Stimulated activated CD4-positive, alpha-beta T cell treated with anti-CD3 and anti-CD28 coated beads, Interleukin-4, amount 100 ng/mL, for 1 hour (primary cell): ENCODE data around the gene NHSL1.

Experiments used
- DNase-seq: peaks from one replicate; pipeline ENCODE4 v3.0.0-alpha.2; 2020

The NHSL1 gene

GRCh38 chr6:138521790-138522189, 22.5 kb upstream of the NHSL1 start:
- no peak for DNase-seq

- DNase-seq, result no peak
Observed at GRCh38 chr6:138520463-138520862, 21.2 kb upstream of the NHSL1 start.

DNA sequence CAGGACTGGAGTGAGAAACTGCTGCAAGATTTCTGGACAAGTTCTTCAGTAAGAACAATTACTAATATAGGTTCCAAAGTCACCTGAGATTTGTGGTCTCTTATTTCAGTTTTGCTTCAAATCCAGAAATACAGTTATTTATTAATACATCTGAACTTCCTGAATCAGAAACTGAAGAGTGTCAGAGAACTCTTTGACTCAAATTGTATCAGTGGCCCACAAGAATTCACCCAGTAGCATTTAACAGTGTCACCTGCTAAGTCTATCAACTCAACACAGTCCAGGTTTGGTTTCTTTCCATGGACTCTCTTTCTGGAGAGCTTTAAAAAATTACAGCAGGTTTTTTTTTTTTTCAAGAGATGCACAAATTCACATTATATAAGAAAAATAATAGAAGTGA, 18.8 kb upstream of the NHSL1 start:
- DNase-seq, result no peak

DNA sequence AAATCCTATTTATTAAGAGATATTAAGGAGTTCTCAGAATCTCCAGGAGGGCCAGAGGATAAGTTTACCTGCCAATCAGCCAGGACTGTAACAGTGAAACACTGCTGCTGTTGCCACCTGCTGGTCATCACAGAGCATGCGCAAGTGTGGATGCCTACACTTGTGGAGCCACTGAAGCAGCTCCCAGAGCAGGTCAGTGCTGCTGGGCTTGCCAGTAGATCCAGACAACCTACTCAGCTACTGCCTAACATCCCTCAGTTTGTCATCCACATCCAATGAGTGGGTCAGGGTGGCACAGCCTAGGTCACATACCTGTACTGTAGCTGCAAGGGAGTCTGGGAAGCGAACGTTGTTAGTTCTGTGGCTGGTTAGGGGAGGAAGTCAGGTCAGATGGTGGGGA, 18.3 kb upstream of the NHSL1 start:
- peak; percentile 53 for DNase-seq

DNA sequence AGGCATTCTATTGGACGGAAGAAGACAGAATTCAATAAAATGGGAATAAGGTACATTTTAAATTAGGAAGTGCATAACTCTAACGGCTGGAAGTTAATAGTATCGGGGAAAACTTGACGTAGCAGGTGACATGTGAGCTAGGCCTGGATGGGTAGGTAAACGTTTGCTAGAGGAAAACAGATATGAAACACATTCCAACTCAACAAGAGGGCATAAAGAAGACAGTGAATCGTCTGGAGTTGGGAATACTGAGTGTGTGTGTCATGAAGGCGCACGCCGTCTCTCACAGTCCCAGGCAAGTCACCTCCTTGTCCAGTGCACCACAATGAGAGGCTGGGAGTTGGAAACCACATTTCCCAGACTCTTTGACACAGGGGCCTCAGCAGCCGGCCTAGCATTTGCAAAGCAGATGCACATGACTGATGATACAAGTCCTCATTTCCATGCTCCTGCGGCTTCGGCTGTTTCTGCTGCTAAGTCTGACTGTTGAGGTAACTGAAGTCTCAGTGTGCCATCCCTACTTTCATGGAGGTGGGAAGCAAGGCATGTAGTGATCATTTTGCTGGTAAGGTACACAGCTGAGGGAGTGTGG, 16.5 kb upstream of the NHSL1 start:
- no peak for DNase-seq

- DNase-seq, result no peak
Observed at GRCh38 chr6:138514860-138515540, 15.7 kb upstream of the NHSL1 start.

- no peak for DNase-seq
Observed at GRCh38 chr6:138512609-138513008, 13.3 kb upstream of the NHSL1 start.

DNA sequence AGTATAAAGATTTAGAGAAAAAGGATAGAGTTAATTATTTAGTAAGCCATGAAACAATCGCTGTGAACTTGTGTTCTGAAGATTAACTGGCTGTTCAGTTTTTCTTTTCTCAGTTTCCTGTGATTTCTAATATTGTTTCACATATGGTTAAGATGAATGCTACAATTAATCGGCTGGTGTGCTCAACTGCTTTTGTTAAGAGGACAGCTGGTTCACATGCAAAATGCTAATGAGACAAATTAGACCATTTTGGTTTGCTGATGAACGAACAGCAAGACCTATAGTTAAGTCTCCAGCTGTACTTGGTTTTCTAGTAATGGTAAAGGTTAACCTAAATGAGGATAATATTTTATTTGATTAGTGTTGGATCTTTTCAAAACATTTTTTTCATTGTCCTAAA, 10.8 kb upstream of the NHSL1 start:
- DNase-seq, result no peak

- peak; percentile 20 for DNase-seq
Observed at GRCh38 chr6:138509371-138509770, 10.1 kb upstream of the NHSL1 start.

- DNase-seq, result no peak
Observed at GRCh38 chr6:138508676-138508988, 9.3 kb upstream of the NHSL1 start.

DNA sequence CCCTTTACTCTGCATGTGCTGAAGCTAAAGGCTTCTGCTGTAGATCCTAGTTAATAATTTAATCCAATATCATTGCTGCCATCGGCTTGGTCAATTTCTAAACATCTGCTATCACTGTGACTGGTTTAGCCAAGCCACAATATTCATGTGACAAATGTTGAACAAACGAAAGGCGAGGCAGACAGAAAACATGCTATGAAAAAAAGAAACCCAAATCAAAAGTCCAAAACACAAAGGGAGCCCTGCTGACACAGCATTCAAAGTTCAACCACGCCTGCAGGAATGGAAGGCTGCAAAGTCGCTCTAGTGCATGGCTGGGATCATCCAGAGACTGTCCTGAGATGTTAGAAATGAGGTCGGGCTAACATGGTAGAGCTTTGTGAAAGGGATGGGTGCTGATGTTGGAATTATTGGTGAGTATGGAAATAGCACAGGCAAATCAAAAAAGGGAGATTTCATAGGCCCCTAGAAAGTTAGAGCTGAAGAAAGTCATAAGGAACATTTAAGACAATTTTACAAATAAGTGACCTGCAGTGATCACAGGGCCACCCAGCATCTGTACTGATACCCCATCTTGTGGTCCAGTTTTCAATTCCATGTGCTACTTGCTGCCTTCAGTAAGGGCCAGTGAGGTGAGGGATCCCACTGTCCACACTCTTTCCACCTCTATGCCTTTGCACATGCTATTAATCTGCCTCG, 8.8 kb upstream of the NHSL1 start:
- DNase-seq, result no peak

DNA sequence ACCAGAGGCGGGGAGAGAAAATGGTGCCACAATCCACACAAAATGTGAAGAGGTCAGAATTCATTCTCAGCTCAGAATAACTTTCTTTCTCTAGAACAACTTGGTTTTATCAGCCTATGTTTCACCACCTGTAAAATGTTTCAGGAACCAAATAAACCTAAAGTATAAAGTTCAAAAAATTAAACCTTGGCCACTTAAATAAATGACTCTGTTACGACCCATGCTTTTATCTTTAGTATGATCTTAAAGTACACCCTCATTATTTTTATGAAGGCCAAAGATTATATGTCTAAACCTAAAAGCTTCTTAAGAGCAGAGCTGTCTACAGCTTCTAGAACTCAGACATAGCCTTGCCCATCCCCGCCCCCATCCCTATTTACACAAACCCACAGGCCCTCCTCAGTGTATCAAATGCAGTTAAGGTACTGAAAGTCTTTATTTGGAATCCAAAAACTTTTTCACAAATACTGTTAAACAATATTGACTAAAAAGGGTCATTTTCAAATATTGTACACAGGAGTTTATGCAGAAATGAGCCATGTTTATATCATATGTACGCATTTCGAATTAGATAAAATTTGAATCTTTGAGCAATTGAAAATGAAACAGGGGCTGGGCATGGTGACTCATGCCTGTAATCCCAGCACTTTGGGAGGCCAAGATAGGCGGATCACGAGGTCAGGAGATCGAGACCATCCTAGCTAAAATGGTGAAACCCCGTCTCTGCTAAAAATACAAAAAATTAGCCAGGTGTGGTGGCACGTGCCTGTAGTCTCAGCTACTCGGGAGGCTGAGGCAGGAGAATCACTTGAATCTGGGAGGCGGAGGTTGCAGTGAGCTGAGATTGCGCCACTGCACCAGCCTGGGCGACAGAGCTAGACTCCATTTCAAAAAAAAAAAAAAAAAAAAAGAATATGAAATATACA, 5.7 kb upstream of the NHSL1 start:
- no peak for DNase-seq

DNA sequence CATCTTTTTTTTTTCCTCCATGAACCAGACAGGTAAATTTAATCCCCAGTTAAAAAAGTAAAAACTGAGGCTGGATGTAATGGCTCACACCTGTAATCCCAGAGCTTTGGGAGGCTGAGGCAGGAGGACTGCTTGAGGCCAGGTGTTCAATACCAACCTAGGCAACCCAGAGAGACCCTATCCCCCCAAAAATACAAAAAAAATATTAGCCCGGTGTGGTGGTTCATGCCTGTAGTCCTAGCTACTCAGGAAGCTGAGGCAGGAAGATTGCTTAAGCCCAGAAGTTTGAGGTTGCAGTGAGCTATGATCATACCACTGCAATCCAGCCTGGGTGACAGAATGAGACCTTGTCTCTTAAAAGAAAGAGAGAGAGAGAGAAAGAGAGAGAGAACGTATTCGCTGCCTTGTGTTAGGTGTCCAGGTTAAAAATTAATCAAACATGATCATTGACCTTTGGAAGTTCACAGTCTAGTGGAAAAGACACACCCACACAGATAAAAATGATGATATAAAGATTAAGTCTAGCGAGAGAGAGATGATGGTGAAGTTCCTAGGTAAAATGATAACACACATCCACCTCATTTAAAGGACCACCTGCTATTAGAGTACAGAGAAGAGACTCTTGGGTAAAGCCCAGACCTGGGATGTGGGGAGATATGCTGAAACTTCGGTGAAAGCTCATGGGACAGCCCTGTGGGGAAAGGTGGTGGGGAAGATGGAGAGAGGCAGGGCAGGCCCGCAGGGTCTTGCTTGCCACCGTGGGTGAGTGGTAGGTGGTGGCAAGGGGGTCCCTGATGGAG, 4.8 kb upstream of the NHSL1 start:
- no peak for DNase-seq

- no peak for DNase-seq
Observed at GRCh38 chr6:138502546-138502945, 3.3 kb upstream of the NHSL1 start.

- no peak for DNase-seq
Observed at GRCh38 chr6:138500867-138501446, 1.7 kb upstream of the NHSL1 start.

DNA sequence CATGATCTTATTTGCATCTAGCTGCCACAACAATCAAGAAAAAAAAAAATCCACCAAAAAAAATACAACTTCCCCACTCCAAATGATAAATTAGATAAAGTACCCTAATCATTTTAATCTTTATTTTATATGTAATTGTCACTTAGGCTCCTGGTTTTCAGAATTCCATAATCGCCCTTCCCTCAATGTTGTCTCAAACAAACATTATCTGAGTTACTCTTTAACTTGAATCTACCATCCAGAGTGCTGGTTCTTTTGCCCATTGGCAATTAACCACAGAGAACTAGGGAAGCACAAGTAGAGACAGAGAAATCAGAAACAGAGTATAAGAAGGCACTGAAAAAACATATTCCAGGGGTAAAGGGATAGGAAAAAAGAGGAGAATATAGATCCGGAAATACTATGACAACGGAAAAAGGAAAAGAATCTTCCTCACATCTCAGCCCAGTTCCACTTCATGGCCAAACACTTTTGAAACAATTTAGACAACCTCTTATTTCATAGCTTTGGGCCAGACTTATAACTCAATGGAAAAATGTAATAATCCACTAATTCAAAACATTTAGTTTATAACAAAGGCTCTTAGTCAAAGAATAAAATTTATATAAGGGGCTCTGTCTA, 861 bp upstream of the NHSL1 start:
- DNase-seq, result no peak

GRCh38 chr6:138498629-138499302, 528 bp downstream of the NHSL1 start:
- no peak for DNase-seq

GRCh38 chr6:138497286-138497685, 2.0 kb downstream of the NHSL1 start:
- DNase-seq, result no peak

DNA sequence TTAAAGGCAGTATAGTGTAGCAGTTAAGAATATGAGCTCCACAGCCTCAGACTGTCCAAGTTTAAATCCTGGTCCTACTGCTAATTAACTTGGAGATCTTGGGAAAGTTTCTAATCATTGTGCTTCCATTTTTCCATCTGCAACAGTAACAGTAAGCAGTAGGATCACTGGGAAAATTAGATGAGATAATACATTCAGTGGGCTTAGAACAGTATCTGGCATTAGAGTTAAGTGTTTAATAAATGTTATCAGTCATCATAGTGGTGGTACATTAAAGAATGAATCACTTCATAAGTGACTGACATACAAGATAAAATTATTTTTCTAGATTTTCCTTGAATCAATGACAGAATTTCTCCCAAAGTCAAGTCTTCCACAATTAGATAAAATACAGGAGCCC, 5.0 kb downstream of the NHSL1 start:
- no peak for DNase-seq

GRCh38 chr6:138493413-138493812, 5.9 kb downstream of the NHSL1 start:
- DNase-seq, result no peak

GRCh38 chr6:138492871-138493270, 6.4 kb downstream of the NHSL1 start:
- no peak for DNase-seq
